AG09319 (cell line): ENCODE data around the gene SV2B.

Source experiments
- DNase-seq: peaks from one replicate; pipeline ENCODE4 v3.0.0-alpha.2; 2010; ENCODE audit warnings: low read depth; ENCODE audit errors: extremely low read depth
- CTCF ChIP-seq: IDR thresholded peaks from 2 replicates; pipeline ENCODE4 v1.5.1; 2011; ENCODE audit warnings: low read depth, mild to moderate bottlenecking, inconsistent platforms, low read length, moderate library complexity

SV2B gene

GRCh38 chr15:91294344-91294743 is 194.3 kb downstream of the SV2B start:
- TF ChIP-seq CTCF, result no peak
- no peak for DNase-seq

- TF ChIP-seq CTCF, result no peak
- no peak for DNase-seq
These were observed 194.7 kb downstream of the SV2B start for GRCh38 chr15:91294795-91295194.

- DNase-seq, result no peak
- no peak for TF ChIP-seq CTCF
These were observed 198.0 kb downstream of the SV2B start for GRCh38 chr15:91298101-91298500.

GRCh38 chr15:91302588-91303439 is 202.8 kb downstream of the SV2B start:
- DNase-seq, result peak; percentile 28
- TF ChIP-seq CTCF, result peak; percentile 78

GRCh38 chr15:91304210-91304609 is 204.2 kb downstream of the SV2B start:
- DNase-seq, result no peak
- no peak for TF ChIP-seq CTCF

- no peak for DNase-seq
- TF ChIP-seq CTCF, result no peak
These were observed 204.7 kb downstream of the SV2B start for GRCh38 chr15:91304786-91305185.

- no peak for DNase-seq
- TF ChIP-seq CTCF, result no peak
These were observed 206.1 kb downstream of the SV2B start for GRCh38 chr15:91306144-91306543.
